C4-2B (cell line): ENCODE data around the gene GALNT2.

ENCODE experiments used
- H3K27ac ChIP-seq: fragments of 450-650 bp; 2 replicates; pipeline ENCODE4 v1.5.1; 2017
- CTCF ChIP-seq: fragments of 450-650 bp; conservative IDR thresholded peaks from 2 replicates; pipeline ENCODE4 v1.5.1; 2017; ENCODE audit warnings: mild to moderate bottlenecking
- ZFX ChIP-seq: fragments of 450-650 bp; IDR thresholded peaks from 2 replicates; pipeline ENCODE4 v1.6.1; 2017

Gene GALNT2

GRCh38 chr1:230314142-230314470, 247.1 kb downstream of the GALNT2 start:
- H3K27ac ChIP-seq = no peak overlapping the region
- TF ChIP-seq ZFX = no peak
- TF ChIP-seq CTCF = no peak

GRCh38 chr1:230315099-230315498, 248.1 kb downstream of the GALNT2 start:
- H3K27ac ChIP-seq = no peak overlapping the region
- no peak for TF ChIP-seq CTCF
- TF ChIP-seq ZFX = no peak

GRCh38 chr1:230316864-230317745, 250.1 kb downstream of the GALNT2 start:
- TF ChIP-seq CTCF (no peak), ZFX (no peak)
- H3K27ac ChIP-seq = no peak overlapping the region

GRCh38 chr1:230317823-230318819, 251.1 kb downstream of the GALNT2 start:
- no peak overlapping the region for H3K27ac ChIP-seq
- TF ChIP-seq CTCF (no peak), ZFX (no peak)

GRCh38 chr1:230319014-230319747, 252.1 kb downstream of the GALNT2 start:
- no peak overlapping the region for H3K27ac ChIP-seq
- TF ChIP-seq CTCF (no peak), ZFX (no peak)

GRCh38 chr1:230320804-230321203, 253.8 kb downstream of the GALNT2 start:
- TF ChIP-seq CTCF (no peak), ZFX (no peak)

More at GRCh38 chr1:230320804-230321203, 253.8 kb downstream of the GALNT2 start:
- H3K27ac ChIP-seq = no peak overlapping the region
